Fibroblast of lung (primary cell): ENCODE data around the gene ANKRD52. TPM values are rescaled to one million over a fixed set of nuclear protein-coding genes. Genes with fewer than 3 reads are reported as not detected.

Source experiments
- DNase-seq, 2 donors: peaks; one replicate each; pipeline versions ENCODE4 v3.0.0 to v3.0.0-alpha.2; 2010; ENCODE audit warnings: low read depth in 2 of 2
- H2AFZ ChIP-seq: 2 replicates; pipeline ENCODE4 v1.5.1; 2012; ENCODE audit warnings: low read length, control low read depth, inconsistent platforms
- H3K27ac ChIP-seq: 2 replicates; pipeline ENCODE4 v1.5.1; 2011; ENCODE audit warnings: low read length, control low read depth; ENCODE audit not compliant: insufficient read depth
- H3K27me3 ChIP-seq: 2 replicates; pipeline ENCODE4 v1.5.1; 2011; ENCODE audit warnings: mild to moderate bottlenecking, low read length; ENCODE audit not compliant: control insufficient read depth, insufficient read depth
- H3K36me3 ChIP-seq: 2 replicates; pipeline ENCODE4 v1.5.1; 2011; ENCODE audit warnings: low read length; ENCODE audit not compliant: control insufficient read depth, insufficient read depth
- H3K4me1 ChIP-seq: 2 replicates; pipeline ENCODE4 v1.5.1; 2011; ENCODE audit warnings: low read length; ENCODE audit not compliant: control insufficient read depth, insufficient read depth; ENCODE audit errors: extremely low read depth
- H3K4me2 ChIP-seq: 2 replicates; pipeline ENCODE4 v1.5.1; 2011; ENCODE audit warnings: low read length, control low read depth; ENCODE audit not compliant: insufficient read depth; ENCODE audit errors: extremely low read depth
- H3K4me3 ChIP-seq, 4 experiments: fragments of 200-600 bp in 1 of 4; sonication (generic) in 1 of 4; replicated peaks in 1 of 4; 2 replicates each; pipeline ENCODE4 v1.5.1; 2011 to 2016; ENCODE audit warnings: low read length in 4 of 4, low read depth in 3 of 4, mild to moderate bottlenecking in 3 of 4, control low read depth in 2 of 4, inconsistent platforms in 1 of 4, mixed read lengths in 1 of 4; ENCODE audit not compliant: insufficient read depth in 1 of 4; ENCODE audit errors: control extremely low read depth in 1 of 4
- H3K79me2 ChIP-seq: 2 replicates; pipeline ENCODE4 v1.5.1; 2012; ENCODE audit warnings: mild to moderate bottlenecking, low read length, inconsistent platforms; ENCODE audit not compliant: control insufficient read depth, insufficient read depth
- H3K9ac ChIP-seq: 2 replicates; pipeline ENCODE4 v1.5.1; 2011; ENCODE audit warnings: mild to moderate bottlenecking, low read length, control low read depth; ENCODE audit not compliant: insufficient read depth
- H3K9me3 ChIP-seq: 2 replicates; pipeline ENCODE4 v1.5.1; 2012; ENCODE audit warnings: low read depth, low read length; ENCODE audit not compliant: control insufficient read depth, insufficient read depth
- H4K20me1 ChIP-seq: 2 replicates; pipeline ENCODE4 v1.5.1; 2011; ENCODE audit warnings: low read length; ENCODE audit not compliant: control insufficient read depth, insufficient read depth; ENCODE audit errors: extremely low read depth
- EZH2 ChIP-seq: IDR thresholded peaks from 2 replicates; pipeline ENCODE4 v1.5.1; 2012; ENCODE audit warnings: low read length, control low read depth, mild to moderate bottlenecking; ENCODE audit errors: missing control alignments
- polyA plus RNA-seq, 2 donors: library from polyadenylated mRNA; depleted of rRNA in 1 of 2; stranded (reverse) in 1 of 2; unstranded in 1 of 2; fragments of >200 nt; gene quantifications; 2 replicates each; pipeline ENCODE4 v1.2.1, GENCODE V29; 2011 to 2012; ENCODE audit warnings: missing spikeins in 1 of 2
- total RNA-seq: library from RNA; depleted of rRNA; stranded (reverse); fragments of >200 nt; gene quantifications from 2 replicates; pipeline ENCODE4 v1.2.1, GENCODE V29; 2014
- TF ChIP-seq, protein P1 (sequence below), 2 donors: IDR thresholded peaks in 1 of 2; conservative IDR thresholded peaks in 1 of 2; 1 replicate in 1 of 2; 2 replicates in 1 of 2; pipeline ENCODE4 v1.5.1; 2011 to 2012; ENCODE audit warnings: low read length in 2 of 2, control low read depth in 1 of 2, inconsistent platforms in 1 of 2, low read depth in 1 of 2, mild to moderate bottlenecking in 1 of 2

Gene ANKRD52
- total and polyA plus RNA-seq, 2 donors (not counting 1 experiment from before 2014, with no cell fraction given), result 12.2 to 14.9 TPM

DNA sequence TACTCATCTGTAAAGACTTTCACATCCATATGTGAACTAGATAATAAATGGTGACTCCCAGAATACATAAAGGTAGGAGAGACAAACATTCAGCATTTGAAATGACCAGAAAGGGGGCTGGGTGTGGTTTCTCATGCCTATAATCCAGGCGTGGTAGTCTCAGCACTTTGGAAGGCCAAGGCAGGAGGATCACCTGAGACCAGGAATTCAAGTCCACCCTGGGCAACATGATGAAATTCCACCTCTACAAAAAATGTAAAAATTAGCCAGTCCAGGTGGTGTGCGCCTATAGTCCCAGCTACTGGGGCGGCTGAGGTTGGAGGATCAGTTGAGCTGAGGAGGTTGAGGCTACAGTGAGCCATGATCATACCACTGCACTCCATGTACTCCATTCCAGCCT, 46.1 kb upstream of the ANKRD52 start:
- peaks cover 5% of the 10 kb centered on the region for H3K79me2 ChIP-seq
- H3K4me3 ChIP-seq, result no peak overlapping the region
- no peak for TF ChIP-seq EZH2
- TF ChIP-seq, protein P1, sequence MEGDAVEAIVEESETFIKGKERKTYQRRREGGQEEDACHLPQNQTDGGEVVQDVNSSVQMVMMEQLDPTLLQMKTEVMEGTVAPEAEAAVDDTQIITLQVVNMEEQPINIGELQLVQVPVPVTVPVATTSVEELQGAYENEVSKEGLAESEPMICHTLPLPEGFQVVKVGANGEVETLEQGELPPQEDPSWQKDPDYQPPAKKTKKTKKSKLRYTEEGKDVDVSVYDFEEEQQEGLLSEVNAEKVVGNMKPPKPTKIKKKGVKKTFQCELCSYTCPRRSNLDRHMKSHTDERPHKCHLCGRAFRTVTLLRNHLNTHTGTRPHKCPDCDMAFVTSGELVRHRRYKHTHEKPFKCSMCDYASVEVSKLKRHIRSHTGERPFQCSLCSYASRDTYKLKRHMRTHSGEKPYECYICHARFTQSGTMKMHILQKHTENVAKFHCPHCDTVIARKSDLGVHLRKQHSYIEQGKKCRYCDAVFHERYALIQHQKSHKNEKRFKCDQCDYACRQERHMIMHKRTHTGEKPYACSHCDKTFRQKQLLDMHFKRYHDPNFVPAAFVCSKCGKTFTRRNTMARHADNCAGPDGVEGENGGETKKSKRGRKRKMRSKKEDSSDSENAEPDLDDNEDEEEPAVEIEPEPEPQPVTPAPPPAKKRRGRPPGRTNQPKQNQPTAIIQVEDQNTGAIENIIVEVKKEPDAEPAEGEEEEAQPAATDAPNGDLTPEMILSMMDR (conservative IDR thresholded peaks at IDR 0.05 in 1 of 2, IDR thresholded peaks at IDR 0.05 in 1 of 2; ENCODE audit: low read depth in 1 of 2, low read length in 2 of 2), result no peak
- no peaks in the 10 kb centered on the region for H4K20me1 ChIP-seq
- H2AFZ ChIP-seq, result no peak overlapping the region
- no peaks in the 10 kb centered on the region for H3K36me3 ChIP-seq
- no peak for DNase-seq
- H3K9ac ChIP-seq, result no peak overlapping the region
- no peaks in the 10 kb centered on the region for H3K27me3 ChIP-seq
- H3K4me1 ChIP-seq, result peaks cover 5% of the 10 kb centered on the region
- H3K9me3 ChIP-seq, result no peaks in the 10 kb centered on the region
- no peak overlapping the region for H3K27ac ChIP-seq
- H3K4me2 ChIP-seq, result no peak overlapping the region

DNA sequence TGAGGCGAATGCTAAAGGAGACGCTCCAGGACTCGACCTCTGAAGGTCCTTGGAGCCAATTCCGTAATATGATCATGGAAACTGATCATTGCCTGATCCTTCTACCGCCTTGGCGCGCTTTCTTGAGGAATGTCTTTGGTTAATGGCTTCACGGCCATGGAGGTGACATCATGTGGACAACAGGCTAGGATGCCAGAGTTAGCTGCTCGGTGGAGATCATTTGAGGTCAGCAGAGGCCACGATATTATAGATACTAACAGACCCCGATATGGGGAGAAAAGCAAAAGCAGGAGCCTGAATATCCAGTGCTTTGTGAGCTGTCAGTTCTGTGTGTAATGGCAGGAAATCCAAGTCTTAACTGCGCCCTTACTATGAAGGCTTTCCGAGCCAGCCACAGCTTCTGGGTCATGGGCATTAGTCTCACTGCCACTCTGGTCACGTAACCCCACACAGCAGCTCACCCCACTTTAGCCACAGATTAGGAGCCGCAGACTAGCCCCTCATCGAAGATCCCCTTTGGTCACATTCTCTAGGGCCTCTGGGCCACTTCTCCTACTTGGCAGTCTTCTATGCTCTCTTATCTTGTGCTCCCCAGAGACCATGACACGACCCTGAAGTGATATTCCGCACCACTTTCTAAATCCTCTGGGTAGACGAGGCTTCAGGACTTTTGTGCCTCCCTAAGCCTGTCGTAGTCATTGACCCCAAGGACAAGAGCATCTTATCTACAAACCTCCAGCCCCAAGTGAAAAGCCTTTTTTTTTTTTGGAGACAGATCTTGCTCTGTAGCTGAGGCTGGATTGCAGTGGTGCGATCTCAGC, 42.7 kb upstream of the ANKRD52 start:
- Histone ChIP-seq H3K4me3 (peak overlapping the region; percentile 22 to 83 (median 72)), H3K9me3 (no peaks in the 10 kb centered on the region), H3K36me3 (no peaks in the 10 kb centered on the region), H3K4me2 (peak overlapping the region; percentile 55), H4K20me1 (no peaks in the 10 kb centered on the region), H3K9ac (no peak overlapping the region), H3K79me2 (peaks cover 38% of the 10 kb centered on the region), H3K27ac (peak overlapping the region; percentile 62), H3K27me3 (no peaks in the 10 kb centered on the region), H2AFZ (peak overlapping the region; percentile 13), H3K4me1 (peaks cover 9% of the 10 kb centered on the region)
- no peak for DNase-seq
- TF ChIP-seq, protein P1 (conservative IDR thresholded peaks at IDR 0.05 in 1 of 2, IDR thresholded peaks at IDR 0.05 in 1 of 2; ENCODE audit: low read depth in 1 of 2, low read length in 2 of 2), result no peak
- TF ChIP-seq EZH2, result no peak

DNA sequence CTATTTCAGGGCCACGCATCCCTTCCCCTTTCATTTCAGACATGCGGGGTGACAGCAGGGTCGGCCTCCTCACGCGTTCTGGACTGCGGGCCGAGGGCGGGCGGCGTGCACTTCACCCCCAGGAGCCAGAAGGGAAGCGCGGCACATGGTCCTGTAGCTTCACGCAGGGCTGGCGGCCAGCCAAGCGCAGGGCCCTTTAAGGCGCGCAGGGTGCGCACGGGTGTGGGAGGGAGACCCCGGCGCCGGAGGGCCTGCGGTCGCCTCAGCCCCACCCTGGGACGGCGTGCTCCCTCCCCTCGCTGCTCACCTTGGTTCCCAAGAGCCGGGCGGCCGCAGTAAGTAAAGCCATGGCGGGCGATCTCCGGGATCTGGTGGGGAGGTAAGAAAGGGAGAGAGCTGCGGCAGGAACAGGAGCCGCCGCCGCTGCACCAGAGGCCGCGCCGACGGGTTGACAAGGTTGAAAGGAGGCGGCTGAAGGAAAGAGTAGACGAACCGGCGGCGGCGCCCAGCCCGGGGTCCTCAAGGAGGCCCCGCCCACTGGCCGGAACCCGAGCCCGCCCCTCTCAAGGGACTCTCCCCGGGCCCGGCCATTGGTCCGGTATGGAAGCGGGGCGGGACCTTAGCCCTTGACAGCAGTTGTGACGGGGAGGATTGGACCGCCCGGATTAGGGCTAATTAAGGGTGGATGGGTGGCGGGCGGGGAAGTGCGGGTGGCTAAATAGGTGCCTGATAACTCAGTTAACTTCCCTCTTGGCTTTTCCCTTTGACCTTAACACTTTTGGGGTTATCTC, 41.9 kb upstream of the ANKRD52 start, which contains the start of gene CS:
Gene CS, minus strand, starts transcription at position 478 of the 791 bp plus-strand sequence. Its CDS starts 129 bp downstream, at position 349.
- no peaks in the 10 kb centered on the region for H4K20me1 ChIP-seq

More for the DNA sequence above, 41.9 kb upstream of the ANKRD52 start, which contains the start of gene CS:
- TF ChIP-seq, protein P1 (conservative IDR thresholded peaks at IDR 0.05 in 1 of 2, IDR thresholded peaks at IDR 0.05 in 1 of 2; ENCODE audit: low read depth in 1 of 2, low read length in 2 of 2), result no peak
- no peaks in the 10 kb centered on the region for H3K9me3 ChIP-seq
- DNase-seq, result peak; percentile 96 to 97
- H3K4me1 ChIP-seq, result peaks cover 9% of the 10 kb centered on the region
- peak within 1 kb of the TSS; percentile 54 for H2AFZ ChIP-seq
- no peaks in the 10 kb centered on the region for H3K27me3 ChIP-seq
- H3K27ac ChIP-seq, result peak within 1 kb of the TSS; percentile 62
- no peaks in the 10 kb centered on the region for H3K36me3 ChIP-seq
- peak within 1 kb of the TSS; percentile 76 for H3K9ac ChIP-seq
- H3K79me2 ChIP-seq, result peaks cover 44% of the 10 kb centered on the region
- H3K4me3 ChIP-seq, result peak within 1 kb of the TSS; percentile 66 to 98 (median 86)
- peak within 1 kb of the TSS; percentile 77 for H3K4me2 ChIP-seq
